ENCODE data around the gene TMEM45A. TPM values are rescaled to one million over a fixed set of nuclear protein-coding genes. Genes with fewer than 3 reads are reported as not detected.
A peak's percentile ranks its signal among the peaks of the same experiment; 100 is the strongest.
"Not testable (repeated sequence)": the region's sequence is repeated elsewhere in the genome, so short reads cannot be mapped to it uniquely, and the experiment has no call there.

The TMEM45A gene
- total RNA-seq, 6 experiments from 2014 or later: 47.9 to 189 (median 54.2) TPM

- DNase-seq (no peak), ATAC-seq (no peak)
- Histone ChIP-seq H3K4me1 (peaks cover 0 to 20% (median 7%) of the 10 kb centered on the region in 4 donors), H3K36me3 (no peaks in the 10 kb centered on the region), H3K27ac (no peak overlapping the region), H3K4me3 (no peak overlapping the region), H3K9me3 (no peaks in the 10 kb centered on the region), H3K27me3 (no peaks in the 10 kb centered on the region)
- no peak for TF ChIP-seq POLR2A (IDR thresholded peaks at IDR 0.05)
- no peak for TF ChIP-seq CTCF (IDR thresholded peaks at IDR 0.05)
- intact Hi-C loops (cut with DNase I): no loop called here
- 62% methylated on average over 1 of the region's 1 CpG for WGBS (ENCODE audit: insufficient coverage, low coverage, low lambda C conversion rate, missing lambda C conversion rate)
Observed at GRCh38 chr3:100503448-100503847, 11.0 kb downstream of the TMEM45A start.

DNA sequence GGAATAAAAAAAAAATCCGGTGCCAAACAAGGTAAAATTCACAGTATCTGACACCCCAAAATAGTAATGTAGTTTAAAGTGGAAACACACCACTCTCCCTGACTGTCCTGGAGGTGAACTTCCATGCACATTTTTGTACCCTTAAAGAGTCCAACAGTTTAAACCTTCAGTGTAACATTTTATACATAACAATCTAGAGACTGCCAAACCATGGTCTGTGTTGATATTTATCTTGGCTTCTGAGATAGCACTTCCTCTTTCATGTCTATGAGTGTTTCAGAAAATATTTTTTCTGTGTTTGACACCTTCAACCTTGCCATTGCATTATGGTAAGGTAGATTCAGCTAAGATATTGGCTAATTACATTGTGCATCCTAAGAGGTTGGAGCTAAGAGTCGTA is 13.9 kb downstream of the TMEM45A start:
- Histone ChIP-seq H3K36me3 (no peaks in the 10 kb centered on the region), H3K27ac (peak overlapping the region in 2 of 3 donors; percentile 35 to 42), H3K4me1 (peaks cover 0 to 15% (median 4%) of the 10 kb centered on the region in 4 donors), H3K4me3 (no peak overlapping the region), H3K9me3 (no peaks in the 10 kb centered on the region), H3K27me3 (no peaks in the 10 kb centered on the region)
- ATAC-seq (peak; percentile 82 to 92 (median 88)), DNase-seq (no peak)
- intact Hi-C loops (cut with DNase I): no loop called here
- TF ChIP-seq CTCF (IDR thresholded peaks at IDR 0.05): no peak
- TF ChIP-seq POLR2A (IDR thresholded peaks at IDR 0.05): no peak
- 59% methylated on average over 2 of the region's 2 CpGs for WGBS (ENCODE audit: insufficient coverage, low coverage, low lambda C conversion rate, missing lambda C conversion rate)

DNA sequence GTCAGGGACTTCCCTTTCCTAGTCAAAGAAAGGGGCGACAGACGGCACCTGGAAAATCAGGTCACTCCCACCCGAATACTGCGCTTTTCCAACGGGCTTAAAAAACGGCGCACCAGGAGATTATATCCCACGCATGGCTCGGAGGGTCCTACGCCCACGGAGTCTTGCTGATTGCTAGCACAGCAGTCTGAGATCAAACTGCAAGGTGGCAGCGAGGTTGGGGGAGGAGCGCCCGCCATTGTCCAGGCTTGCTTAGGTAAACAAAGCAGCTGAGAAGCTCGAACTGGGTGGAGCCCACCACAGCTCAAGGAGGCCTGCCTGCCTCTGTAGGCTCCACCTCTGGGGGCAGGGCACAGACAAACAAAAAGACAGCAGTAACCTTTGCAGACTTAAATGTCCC is 17.4 kb downstream of the TMEM45A start:
- H3K36me3 ChIP-seq; H3K27me3 ChIP-seq; intact Hi-C loops (cut with DNase I); H3K4me3 ChIP-seq; DNase-seq; H3K9me3 ChIP-seq; H3K27ac ChIP-seq; ATAC-seq: not testable (repeated sequence)
- no CpG with 5 or more reads among the region's 15 CpGs for WGBS (ENCODE audit: insufficient coverage, low coverage, low lambda C conversion rate, missing lambda C conversion rate)
- H3K4me1 ChIP-seq: peaks cover 0 to 15% (median 4%) of the 10 kb centered on the region in 4 donors

DNA sequence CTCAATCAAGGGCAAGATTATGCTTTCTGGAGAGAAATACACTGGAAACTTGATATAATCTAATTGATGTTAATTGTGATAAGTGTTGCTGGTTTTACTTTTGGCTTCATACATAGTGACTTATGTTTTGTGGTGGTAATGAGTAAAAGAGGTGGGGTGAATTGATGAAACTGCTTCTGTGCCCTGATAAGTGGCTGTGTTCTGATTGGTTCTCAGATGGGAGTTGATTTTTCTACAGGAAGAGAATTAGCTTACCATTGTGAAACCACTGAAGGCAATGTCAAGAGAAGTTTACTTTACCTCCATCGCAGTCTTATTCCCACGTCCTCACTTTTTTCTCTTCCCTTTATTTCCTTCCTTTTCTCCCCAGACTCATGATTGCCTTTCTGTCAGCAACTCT is 23.8 kb downstream of the TMEM45A start:
- peak; percentile 36 to 88 (median 68) for ATAC-seq
- Histone ChIP-seq H3K27me3 (no peaks in the 10 kb centered on the region), H3K4me1 (peaks cover 0 to 26% (median 8%) of the 10 kb centered on the region in 4 donors), H3K27ac (peak overlapping the region in 2 of 3 donors; percentile 6 to 34), H3K4me3 (no peak overlapping the region), H3K9me3 (no peaks in the 10 kb centered on the region), H3K36me3 (no peaks in the 10 kb centered on the region)
- WGBS (ENCODE audit: insufficient coverage, low coverage, low lambda C conversion rate, missing lambda C conversion rate): 44% methylated on average over 2 of the region's 2 CpGs
- no peak for TF ChIP-seq CTCF (IDR thresholded peaks at IDR 0.05)
- peak; percentile 28 for TF ChIP-seq POLR2A (IDR thresholded peaks at IDR 0.05)
- no peak for DNase-seq
- intact Hi-C loops (cut with DNase I): no loop called here

DNA sequence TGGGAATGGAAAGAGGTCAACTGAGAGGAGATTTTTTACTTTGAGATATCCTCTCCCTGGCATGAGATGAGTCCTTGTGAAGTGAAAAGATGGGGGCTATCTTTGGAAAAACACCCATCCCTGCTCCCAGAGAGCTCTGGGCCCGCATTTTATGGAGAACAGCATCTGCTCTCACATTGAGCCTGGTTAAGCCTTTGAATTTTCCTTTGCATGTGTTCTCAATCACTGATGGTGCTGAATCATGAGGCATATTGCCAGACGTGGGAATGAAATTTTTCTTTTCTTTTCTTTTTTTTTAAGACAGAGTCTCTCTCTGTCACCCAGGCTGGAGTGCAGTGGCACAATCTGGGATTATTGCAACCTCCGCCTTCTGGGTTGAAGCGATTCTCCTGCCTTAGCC is 24.4 kb downstream of the TMEM45A start:
- intact Hi-C loops (cut with DNase I): no loop called here
- WGBS (ENCODE audit: insufficient coverage, low coverage, low lambda C conversion rate, missing lambda C conversion rate): 83% methylated on average over 4 of the region's 4 CpGs
- DNase-seq: no peak
- Histone ChIP-seq H3K4me3 (no peak overlapping the region), H3K36me3 (no peaks in the 10 kb centered on the region), H3K4me1 (peaks cover 0 to 32% (median 11%) of the 10 kb centered on the region in 4 donors), H3K9me3 (no peaks in the 10 kb centered on the region), H3K27me3 (no peaks in the 10 kb centered on the region), H3K27ac (peak overlapping the region in 2 of 3 donors; percentile 6 to 34)
- no peak for ATAC-seq
- TF ChIP-seq CTCF (IDR thresholded peaks at IDR 0.05): no peak
- TF ChIP-seq POLR2A (IDR thresholded peaks at IDR 0.05): no peak
